ENCODE results near the gene ITPR3. TPM values are rescaled to one million over a fixed set of nuclear protein-coding genes. Genes with fewer than 3 reads are reported as not detected.
A peak's percentile ranks its signal among the peaks of the same experiment; 100 is the strongest.

The ITPR3 gene
- total and polyA plus RNA-seq, 3 donors from 2014 or later = 58.2 to 146 (median 80.3) TPM

GRCh38 chr6:33711140-33712129 is 90.3 kb downstream of the ITPR3 start, which contains the start of gene UQCC2:
Gene UQCC2 (minus strand): TSS chr6:33711700. CDS start chr6:33711686, 14 bp downstream.
- H3K9me3 ChIP-seq = no peaks in the 10 kb centered on the region
- H3K4me3 ChIP-seq = peak within 1 kb of the TSS; percentile 57 to 66
- intact Hi-C loops (cut with DNase I; ENCODE audit: low total_unique reads) = no loop called here
- no peaks in the 10 kb centered on the region for H3K36me3 ChIP-seq (ENCODE audit: low read depth, missing control alignments)
- peaks cover 11% of the 10 kb centered on the region for H3K4me1 ChIP-seq
- TF ChIP-seq, protein P1, sequence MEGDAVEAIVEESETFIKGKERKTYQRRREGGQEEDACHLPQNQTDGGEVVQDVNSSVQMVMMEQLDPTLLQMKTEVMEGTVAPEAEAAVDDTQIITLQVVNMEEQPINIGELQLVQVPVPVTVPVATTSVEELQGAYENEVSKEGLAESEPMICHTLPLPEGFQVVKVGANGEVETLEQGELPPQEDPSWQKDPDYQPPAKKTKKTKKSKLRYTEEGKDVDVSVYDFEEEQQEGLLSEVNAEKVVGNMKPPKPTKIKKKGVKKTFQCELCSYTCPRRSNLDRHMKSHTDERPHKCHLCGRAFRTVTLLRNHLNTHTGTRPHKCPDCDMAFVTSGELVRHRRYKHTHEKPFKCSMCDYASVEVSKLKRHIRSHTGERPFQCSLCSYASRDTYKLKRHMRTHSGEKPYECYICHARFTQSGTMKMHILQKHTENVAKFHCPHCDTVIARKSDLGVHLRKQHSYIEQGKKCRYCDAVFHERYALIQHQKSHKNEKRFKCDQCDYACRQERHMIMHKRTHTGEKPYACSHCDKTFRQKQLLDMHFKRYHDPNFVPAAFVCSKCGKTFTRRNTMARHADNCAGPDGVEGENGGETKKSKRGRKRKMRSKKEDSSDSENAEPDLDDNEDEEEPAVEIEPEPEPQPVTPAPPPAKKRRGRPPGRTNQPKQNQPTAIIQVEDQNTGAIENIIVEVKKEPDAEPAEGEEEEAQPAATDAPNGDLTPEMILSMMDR (IDR thresholded peaks at IDR 0.05) = peak; percentile 38 to 50 (median 46)
- no peak for TF ChIP-seq POLR2A (IDR thresholded peaks at IDR 0.05)
- DNase-seq = peak; percentile 98
- WGBS, 2 donors = 1% methylated on average over 39 to 73 of the region's 73 CpGs
- H3K27me3 ChIP-seq = no peaks in the 10 kb centered on the region
- peak within 1 kb of the TSS; percentile 63 to 88 for H3K27ac ChIP-seq

DNA sequence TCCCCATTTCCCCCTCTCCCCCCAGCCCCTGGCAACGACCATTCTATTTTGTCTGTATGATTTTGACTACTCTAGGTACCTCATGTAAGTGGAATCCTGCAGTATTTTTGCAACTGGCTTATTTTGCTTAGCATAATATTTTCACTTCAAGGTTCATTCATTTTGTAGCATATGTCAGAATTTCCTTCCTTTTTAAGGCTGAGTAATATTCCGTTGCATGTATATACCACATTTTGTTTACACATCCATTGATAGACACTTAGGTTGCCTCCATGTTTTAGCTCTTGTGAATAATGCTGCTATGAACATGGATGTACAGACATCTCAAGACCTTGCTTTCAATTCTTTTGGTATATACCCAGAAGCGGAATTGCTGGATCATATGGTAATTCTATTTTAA is 91.8 kb downstream of the ITPR3 start:
- intact Hi-C loops (cut with DNase I; ENCODE audit: low total_unique reads) = no loop called here

GRCh38 chr6:33713786-33714185 is 92.7 kb downstream of the ITPR3 start:
- intact Hi-C loops (cut with DNase I; ENCODE audit: low total_unique reads) = no loop called here
- H3K36me3 ChIP-seq (ENCODE audit: low read depth, missing control alignments) = no peaks in the 10 kb centered on the region
- no peak for DNase-seq
- H3K27ac ChIP-seq = no peak overlapping the region
- no peaks in the 10 kb centered on the region for H3K27me3 ChIP-seq
- 71 to 86% methylated on average over 2 of the region's 2 CpGs for WGBS, 2 donors
- no peak overlapping the region for H3K4me3 ChIP-seq
- H3K9me3 ChIP-seq = no peaks in the 10 kb centered on the region
- peaks cover 15% of the 10 kb centered on the region for H3K4me1 ChIP-seq
- TF ChIP-seq, protein P1 (IDR thresholded peaks at IDR 0.05) = no peak
- TF ChIP-seq POLR2A (IDR thresholded peaks at IDR 0.05) = no peak

More for the DNA sequence above, 91.8 kb downstream of the ITPR3 start:
- Histone ChIP-seq H3K9me3 (no peaks in the 10 kb centered on the region), H3K4me1 (peaks cover 11% of the 10 kb centered on the region), H3K27me3 (no peaks in the 10 kb centered on the region), H3K27ac (no peak overlapping the region), H3K4me3 (no peak overlapping the region), H3K36me3 (ENCODE audit: low read depth, missing control alignments) (no peaks in the 10 kb centered on the region)
- 85 to 87% methylated on average over 3 of the region's 3 CpGs for WGBS, 2 donors
- TF ChIP-seq, protein P1 (IDR thresholded peaks at IDR 0.05) = no peak
- TF ChIP-seq POLR2A (IDR thresholded peaks at IDR 0.05) = no peak
- no peak for DNase-seq

GRCh38 chr6:33714385-33715040 is 93.4 kb downstream of the ITPR3 start:
- Histone ChIP-seq H3K27me3 (no peaks in the 10 kb centered on the region), H3K4me3 (no peak overlapping the region), H3K4me1 (peaks cover 15% of the 10 kb centered on the region), H3K36me3 (ENCODE audit: low read depth, missing control alignments) (no peaks in the 10 kb centered on the region), H3K9me3 (no peaks in the 10 kb centered on the region), H3K27ac (no peak overlapping the region)
- intact Hi-C loops (cut with DNase I; ENCODE audit: low total_unique reads) = no loop called here
- 92 to 96% methylated on average over 7 of the region's 7 CpGs for WGBS, 2 donors
- TF ChIP-seq POLR2A (IDR thresholded peaks at IDR 0.05) = no peak
- TF ChIP-seq, protein P1 (IDR thresholded peaks at IDR 0.05) = no peak
- DNase-seq = no peak
